Spleen (tissue), 7 donors: ENCODE results near the gene LTN1.

Experiments
- POLR2A ChIP-seq, 3 donors: fragments of 450-650 bp; IDR thresholded peaks; one replicate each; pipeline ENCODE4 v1.5.1; 2017; ENCODE audit warnings: antibody characterized with exemption in 3 of 3, mild to moderate bottlenecking in 1 of 3
- TF ChIP-seq, protein P1 (sequence below), 11 experiments: fragments of 200-600 bp in 7 of 11; fragments of 450-650 bp in 4 of 11; sonication (generic) in 4 of 11; IDR thresholded peaks in 8 of 11; conservative IDR thresholded peaks in 3 of 11; 1 replicate in 7 of 11; 2 replicates in 4 of 11; pipeline versions ENCODE4 v1.4.0 to v1.8.0; 2016 to 2021; ENCODE audit warnings: antibody characterized with exemption in 11 of 11, inconsistent platforms in 4 of 11, mild to moderate bottlenecking in 1 of 11
- donor health status: DM: no; HTN: no; CAD: no; lungs with moderate emphysema.
- donor health status: DM: no; HTN: no; CAD: no.
- donor health status: DM: no; HTN: no; CAD: no.

DNA sequence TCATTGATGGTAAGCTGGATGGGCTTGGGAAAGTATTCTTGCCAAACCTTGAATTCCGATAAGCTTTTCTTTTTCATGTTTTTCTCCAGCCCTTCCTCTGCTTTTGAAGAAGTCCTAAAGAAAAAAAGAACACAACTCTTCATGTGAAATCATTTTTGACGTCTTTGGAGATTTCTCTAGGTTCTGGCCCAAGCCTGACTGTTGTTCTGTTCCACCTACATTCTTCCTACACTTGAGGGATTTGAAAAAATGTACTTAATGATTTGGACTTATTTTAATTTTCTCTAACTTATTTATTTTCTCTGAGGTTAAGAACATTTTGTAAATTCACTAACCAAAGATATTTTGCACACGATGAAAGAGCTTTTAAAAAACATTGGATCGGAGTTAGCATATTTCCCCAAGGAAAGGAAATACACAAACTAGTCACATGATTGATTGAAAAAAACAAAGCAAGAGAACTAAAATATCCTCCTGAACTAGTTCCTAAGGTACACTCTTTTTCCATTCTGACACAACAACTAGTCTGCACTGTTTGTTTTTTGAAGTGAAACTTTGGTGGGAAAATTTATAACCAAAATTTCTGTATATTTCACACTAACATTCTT lies 82.3 kb downstream of the LTN1 start:
- TF ChIP-seq, protein P1, sequence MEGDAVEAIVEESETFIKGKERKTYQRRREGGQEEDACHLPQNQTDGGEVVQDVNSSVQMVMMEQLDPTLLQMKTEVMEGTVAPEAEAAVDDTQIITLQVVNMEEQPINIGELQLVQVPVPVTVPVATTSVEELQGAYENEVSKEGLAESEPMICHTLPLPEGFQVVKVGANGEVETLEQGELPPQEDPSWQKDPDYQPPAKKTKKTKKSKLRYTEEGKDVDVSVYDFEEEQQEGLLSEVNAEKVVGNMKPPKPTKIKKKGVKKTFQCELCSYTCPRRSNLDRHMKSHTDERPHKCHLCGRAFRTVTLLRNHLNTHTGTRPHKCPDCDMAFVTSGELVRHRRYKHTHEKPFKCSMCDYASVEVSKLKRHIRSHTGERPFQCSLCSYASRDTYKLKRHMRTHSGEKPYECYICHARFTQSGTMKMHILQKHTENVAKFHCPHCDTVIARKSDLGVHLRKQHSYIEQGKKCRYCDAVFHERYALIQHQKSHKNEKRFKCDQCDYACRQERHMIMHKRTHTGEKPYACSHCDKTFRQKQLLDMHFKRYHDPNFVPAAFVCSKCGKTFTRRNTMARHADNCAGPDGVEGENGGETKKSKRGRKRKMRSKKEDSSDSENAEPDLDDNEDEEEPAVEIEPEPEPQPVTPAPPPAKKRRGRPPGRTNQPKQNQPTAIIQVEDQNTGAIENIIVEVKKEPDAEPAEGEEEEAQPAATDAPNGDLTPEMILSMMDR (IDR thresholded peaks at IDR 0.05 in 8 of 11, conservative IDR thresholded peaks at IDR 0.05 in 3 of 11), result no peak
- no peak for TF ChIP-seq POLR2A (IDR thresholded peaks at IDR 0.05)
